ENCODE data around the gene ADAMTS8.

GRCh38 chr11:130383344-130384211, 44.8 kb downstream of the ADAMTS8 start:
- TF ChIP-seq EZH2 (IDR thresholded peaks at IDR 0.05): no peak
- TF ChIP-seq POLR2AphosphoS5 (IDR thresholded peaks at IDR 0.05; ENCODE audit: borderline replicate concordance, low read depth, low read length): no peak
